Loucy (cell line): ENCODE results near the gene CTSC.
A peak's percentile ranks its signal among the peaks of the same experiment; 100 is the strongest.

ENCODE experiments used
- H2AFZ ChIP-seq: fragments of 200-600 bp; sonication (generic); 2 replicates; pipeline ENCODE4 v1.6.0; 2016; ENCODE audit warnings: antibody characterized with exemption, mild to moderate bottlenecking, low read length, moderate library complexity
- H3F3A ChIP-seq: fragments of 200-600 bp; 2 replicates; pipeline ENCODE4 v1.6.0; 2016; ENCODE audit warnings: antibody characterized with exemption, low read depth, mild to moderate bottlenecking
- H3K27me3 ChIP-seq: fragments of 200-600 bp; sonication (generic); 2 replicates; pipeline ENCODE4 v1.6.1; 2014; ENCODE audit warnings: low read length, mild to moderate bottlenecking; ENCODE audit not compliant: insufficient read depth, poor library complexity, severe bottlenecking
- H3K36me3 ChIP-seq: fragments of 200-600 bp; sonication (generic); 2 replicates; pipeline ENCODE4 v1.6.1; 2016; ENCODE audit warnings: low read length; ENCODE audit not compliant: insufficient read depth
- H3K4me1 ChIP-seq: fragments of 200-600 bp; sonication (generic); 2 replicates; pipeline ENCODE4 v1.5.1; 2014; ENCODE audit warnings: low read length, mild to moderate bottlenecking; ENCODE audit not compliant: insufficient read depth, poor library complexity, severe bottlenecking
- H3K4me2 ChIP-seq: fragments of 200-600 bp; sonication (generic); 2 replicates; pipeline ENCODE4 v1.6.0; 2014; ENCODE audit warnings: antibody characterized with exemption, low read length, low read depth, mild to moderate bottlenecking; ENCODE audit not compliant: poor library complexity, severe bottlenecking
- H3K4me3 ChIP-seq: fragments of 200-600 bp; sonication (generic); 2 replicates; pipeline ENCODE4 v1.5.1; 2014; ENCODE audit warnings: low read length, mild to moderate bottlenecking, mixed read lengths; ENCODE audit not compliant: poor library complexity, severe bottlenecking
- H3K79me2 ChIP-seq: fragments of 200-600 bp; sonication (generic); 2 replicates; pipeline ENCODE4 v1.6.1; 2014; ENCODE audit warnings: low read length; ENCODE audit not compliant: insufficient read depth
- H3K9ac ChIP-seq: fragments of 200-600 bp; sonication (generic); 2 replicates; pipeline ENCODE4 v1.6.0; 2014; ENCODE audit warnings: mild to moderate bottlenecking, low read depth, low read length, moderate library complexity; ENCODE audit not compliant: poor library complexity, severe bottlenecking
- H3K9me2 ChIP-seq: fragments of 200-600 bp; sonication (generic); replicated peaks from 2 replicates; pipeline ENCODE4 v1.6.1; 2016; ENCODE audit warnings: low read depth, low read length, mixed read lengths
- H3K9me3 ChIP-seq: fragments of 200-600 bp; sonication (generic); 2 replicates; pipeline ENCODE4 v1.6.1; 2014; ENCODE audit warnings: mild to moderate bottlenecking, antibody characterized with exemption, low read length, low read depth; ENCODE audit not compliant: insufficient read depth
- H4K20me1 ChIP-seq: fragments of 200-600 bp; sonication (generic); 2 replicates; pipeline ENCODE4 v1.6.0; 2014; ENCODE audit warnings: antibody characterized with exemption, low read length, mild to moderate bottlenecking; ENCODE audit not compliant: insufficient read depth, poor library complexity, severe bottlenecking
- CTCF ChIP-seq: fragments of 200-600 bp; sonication (generic); conservative IDR thresholded peaks from 2 replicates; pipeline ENCODE4 v1.5.1; 2014; ENCODE audit warnings: mild to moderate bottlenecking, antibody characterized with exemption, low read length
- EZH2phosphoT487 ChIP-seq: fragments of 200-600 bp; IDR thresholded peaks from 2 replicates; pipeline ENCODE4 v1.6.1; 2018; ENCODE audit warnings: antibody characterized with exemption, mild to moderate bottlenecking, moderate library complexity, borderline replicate concordance

The CTSC gene

GRCh38 chr11:88304352-88304751 lies 33.2 kb downstream of the CTSC start:
- Histone ChIP-seq H3K27me3 (no peaks in the 10 kb centered on the region), H3K79me2 (peaks cover 25% of the 10 kb centered on the region), H3K9me3 (no peaks in the 10 kb centered on the region), H3K4me3 (no peak overlapping the region), H3K36me3 (peaks cover 83% of the 10 kb centered on the region), H2AFZ (no peak overlapping the region), H3K9me2 (no peaks in the 10 kb centered on the region), H3F3A (no peaks in the 10 kb centered on the region), H4K20me1 (no peaks in the 10 kb centered on the region), H3K9ac (no peak overlapping the region), H3K4me1 (peaks cover 11% of the 10 kb centered on the region), H3K4me2 (no peak overlapping the region)
- TF ChIP-seq EZH2phosphoT487 (no peak), CTCF (no peak)

DNA sequence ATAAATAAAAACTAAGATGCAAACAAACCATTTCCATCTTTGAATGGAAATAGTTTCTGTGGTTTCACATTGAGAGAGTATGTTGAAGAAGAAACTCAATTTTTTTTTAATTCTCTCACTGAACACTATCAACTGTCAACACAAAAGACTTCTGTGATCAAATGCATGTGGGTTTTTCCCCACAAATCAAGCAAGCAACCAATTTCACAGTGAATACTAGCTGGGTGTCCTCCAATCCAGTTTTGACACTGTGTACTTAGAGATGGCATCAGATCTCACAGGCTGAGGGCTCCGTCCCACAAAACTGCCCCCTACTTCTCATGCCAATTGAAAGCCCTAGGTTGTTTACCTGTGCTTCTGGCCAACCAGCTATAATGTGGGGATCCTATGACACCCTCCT lies 34.5 kb downstream of the CTSC start:
- no peaks in the 10 kb centered on the region for H3K9me2 ChIP-seq
- peaks cover 11% of the 10 kb centered on the region for H3K4me1 ChIP-seq
- H3F3A ChIP-seq = no peaks in the 10 kb centered on the region
- H4K20me1 ChIP-seq = no peaks in the 10 kb centered on the region
- no peak overlapping the region for H3K9ac ChIP-seq
- no peak overlapping the region for H2AFZ ChIP-seq
- peaks cover 84% of the 10 kb centered on the region for H3K36me3 ChIP-seq
- peaks cover 20% of the 10 kb centered on the region; the same call in 1 of the 2 replicates for H3K79me2 ChIP-seq
- TF ChIP-seq CTCF (no peak), EZH2phosphoT487 (no peak)
- H3K4me2 ChIP-seq = no peak overlapping the region
- H3K4me3 ChIP-seq = no peak overlapping the region
- no peaks in the 10 kb centered on the region for H3K9me3 ChIP-seq
- no peaks in the 10 kb centered on the region for H3K27me3 ChIP-seq

- Histone ChIP-seq H4K20me1 (peaks cover 5% of the 10 kb centered on the region), H3K9me2 (no peaks in the 10 kb centered on the region), H3K4me1 (peaks cover 11% of the 10 kb centered on the region), H3K79me2 (peaks cover 20% of the 10 kb centered on the region; the same call in 1 of the 2 replicates), H3K9ac (no peak overlapping the region), H3K36me3 (peaks cover 84% of the 10 kb centered on the region), H3F3A (no peaks in the 10 kb centered on the region), H3K9me3 (no peaks in the 10 kb centered on the region), H3K27me3 (no peaks in the 10 kb centered on the region), H2AFZ (no peak overlapping the region), H3K4me3 (no peak overlapping the region), H3K4me2 (peak overlapping the region; percentile 15)
- TF ChIP-seq EZH2phosphoT487 (no peak), CTCF (no peak)
Observed at GRCh38 chr11:88301488-88302140, 35.9 kb downstream of the CTSC start.
